Peyer's patch (tissue), 4 donors: ENCODE results near the gene PDE3A.

Source experiments
- CTCF ChIP-seq, 6 experiments: fragments of 450-650 bp in 4 of 6; fragments of 200-600 bp in 2 of 6; sonication (generic) in 1 of 6; IDR thresholded peaks; one replicate each; pipeline ENCODE4 v1.5.1; 2017 to 2019; ENCODE audit warnings: antibody characterized with exemption in 6 of 6, mild to moderate bottlenecking in 3 of 6, moderate library complexity in 1 of 6
- POLR2A ChIP-seq, 2 donors: fragments of 450-650 bp; IDR thresholded peaks; one replicate each; pipeline ENCODE4 v1.5.1; 2017; ENCODE audit warnings: antibody characterized with exemption in 2 of 2, mild to moderate bottlenecking in 2 of 2, moderate library complexity in 2 of 2

DNA sequence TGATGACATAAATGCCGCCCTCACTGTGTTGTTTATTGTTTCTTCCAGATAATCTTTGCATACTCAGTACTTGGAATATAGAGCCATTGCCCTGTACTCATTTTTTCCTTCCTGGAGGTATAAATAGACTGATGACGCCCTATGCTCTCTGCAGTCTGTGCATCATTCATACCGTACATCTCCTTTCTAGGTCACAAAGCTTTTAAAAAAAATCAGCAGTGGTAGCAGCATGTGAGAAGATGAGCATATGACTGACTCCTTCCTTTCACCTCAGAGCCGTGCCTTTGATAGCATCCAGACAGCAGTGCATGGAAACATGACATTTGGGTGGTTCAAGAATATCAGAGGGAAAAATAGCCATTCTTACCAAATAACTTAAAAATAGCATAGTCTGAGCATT, 77.3 kb downstream of the PDE3A start:
- TF ChIP-seq CTCF (IDR thresholded peaks at IDR 0.05): no peak
- no peak for TF ChIP-seq POLR2A (IDR thresholded peaks at IDR 0.05)
